Gastrocnemius medialis (tissue), 4 donors: ENCODE measurements around the gene ZKSCAN1.

Experiments
- POLR2A ChIP-seq, 2 donors: fragments of 450-650 bp; IDR thresholded peaks; one replicate each; pipeline ENCODE4 v1.6.1; 2017; ENCODE audit warnings: antibody characterized with exemption in 2 of 2, mild to moderate bottlenecking in 2 of 2, moderate library complexity in 2 of 2
- TF ChIP-seq, protein P1 (sequence below), 5 experiments: fragments of 450-650 bp in 3 of 5; fragments of 200-600 bp in 2 of 5; sonication (generic) in 2 of 5; IDR thresholded peaks in 4 of 5; conservative IDR thresholded peaks in 1 of 5; 1 replicate in 4 of 5; 2 replicates in 1 of 5; pipeline ENCODE4 v1.5.1; 2016 to 2019; ENCODE audit warnings: antibody characterized with exemption in 5 of 5, mild to moderate bottlenecking in 3 of 5, moderate library complexity in 3 of 5

DNA sequence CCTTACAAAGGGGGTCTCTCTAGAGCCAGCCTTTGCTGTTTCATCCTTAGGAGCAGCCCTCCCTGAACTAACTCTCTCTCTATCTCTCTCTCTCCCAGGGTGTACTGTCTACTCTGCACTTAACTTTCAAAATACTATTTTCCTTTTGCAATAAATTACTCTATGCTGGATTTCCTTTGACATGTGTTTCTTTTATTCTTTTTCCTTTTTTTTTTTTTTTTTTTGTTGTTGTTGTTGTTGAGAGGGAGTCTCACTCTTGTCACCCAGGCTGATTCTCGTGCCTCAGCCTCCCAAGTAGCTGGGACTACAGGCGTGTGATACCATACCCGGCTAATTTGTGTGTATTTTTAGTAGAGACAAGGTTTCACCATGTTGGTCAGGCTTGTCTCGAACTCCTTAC is 67.6 kb downstream of the ZKSCAN1 start:
- TF ChIP-seq, protein P1, sequence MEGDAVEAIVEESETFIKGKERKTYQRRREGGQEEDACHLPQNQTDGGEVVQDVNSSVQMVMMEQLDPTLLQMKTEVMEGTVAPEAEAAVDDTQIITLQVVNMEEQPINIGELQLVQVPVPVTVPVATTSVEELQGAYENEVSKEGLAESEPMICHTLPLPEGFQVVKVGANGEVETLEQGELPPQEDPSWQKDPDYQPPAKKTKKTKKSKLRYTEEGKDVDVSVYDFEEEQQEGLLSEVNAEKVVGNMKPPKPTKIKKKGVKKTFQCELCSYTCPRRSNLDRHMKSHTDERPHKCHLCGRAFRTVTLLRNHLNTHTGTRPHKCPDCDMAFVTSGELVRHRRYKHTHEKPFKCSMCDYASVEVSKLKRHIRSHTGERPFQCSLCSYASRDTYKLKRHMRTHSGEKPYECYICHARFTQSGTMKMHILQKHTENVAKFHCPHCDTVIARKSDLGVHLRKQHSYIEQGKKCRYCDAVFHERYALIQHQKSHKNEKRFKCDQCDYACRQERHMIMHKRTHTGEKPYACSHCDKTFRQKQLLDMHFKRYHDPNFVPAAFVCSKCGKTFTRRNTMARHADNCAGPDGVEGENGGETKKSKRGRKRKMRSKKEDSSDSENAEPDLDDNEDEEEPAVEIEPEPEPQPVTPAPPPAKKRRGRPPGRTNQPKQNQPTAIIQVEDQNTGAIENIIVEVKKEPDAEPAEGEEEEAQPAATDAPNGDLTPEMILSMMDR (IDR thresholded peaks at IDR 0.05 in 4 of 5, conservative IDR thresholded peaks at IDR 0.05 in 1 of 5): no peak
- no peak for TF ChIP-seq POLR2A (IDR thresholded peaks at IDR 0.05)
